Osteoblast (primary cell): ENCODE data around the gene NKPD1. TPM values are rescaled to one million over a fixed set of nuclear protein-coding genes. Genes with fewer than 3 reads are reported as not detected.

Source experiments
- DNase-seq: peaks from one replicate; pipeline ENCODE4 v3.0.0; 2011; ENCODE audit warnings: low spot score, mixed read lengths; ENCODE audit not compliant: insufficient read length; ENCODE audit errors: missing footprints
- H2AFZ ChIP-seq: 2 replicates; pipeline ENCODE4 v1.6.0; 2011; ENCODE audit warnings: mild to moderate bottlenecking, low read length
- H3K27ac ChIP-seq: 2 replicates; pipeline ENCODE4 v1.5.1; 2011; ENCODE audit warnings: mild to moderate bottlenecking, low read depth, low read length, moderate library complexity
- H3K27me3 ChIP-seq: 2 replicates; pipeline ENCODE4 v1.6.0; 2012; ENCODE audit warnings: mild to moderate bottlenecking, control low read depth, inconsistent platforms, low read length, moderate library complexity; ENCODE audit not compliant: insufficient read depth
- H3K36me3 ChIP-seq: 2 replicates; pipeline ENCODE4 v1.5.1; 2011; ENCODE audit warnings: mild to moderate bottlenecking, low read length, control low read depth, moderate library complexity; ENCODE audit not compliant: insufficient read depth
- H3K4me1 ChIP-seq: 2 replicates; pipeline ENCODE4 v1.5.1; 2011; ENCODE audit warnings: mild to moderate bottlenecking, low read length, control low read depth, moderate library complexity; ENCODE audit not compliant: insufficient read depth
- H3K4me2 ChIP-seq: 2 replicates; pipeline ENCODE4 v1.6.0; 2011; ENCODE audit warnings: mild to moderate bottlenecking, low read length; ENCODE audit not compliant: insufficient read depth
- H3K4me3 ChIP-seq: fragments of 200-600 bp; sonication (generic); 3 replicates; pipeline ENCODE4 v1.5.1; 2012; ENCODE audit warnings: mild to moderate bottlenecking, low read length, inconsistent platforms; ENCODE audit not compliant: insufficient read depth
- H3K79me2 ChIP-seq: 2 replicates; pipeline ENCODE4 v1.6.0; 2012; ENCODE audit warnings: mild to moderate bottlenecking, low read length, control low read depth, inconsistent platforms; ENCODE audit not compliant: insufficient read depth
- H3K9me3 ChIP-seq: 2 replicates; pipeline ENCODE4 v1.5.1; 2011; ENCODE audit warnings: low read depth, low read length, control low read depth
- H4K20me1 ChIP-seq: 2 replicates; pipeline ENCODE4 v1.6.0; 2012; ENCODE audit warnings: mild to moderate bottlenecking, low read length, control low read depth; ENCODE audit not compliant: insufficient read depth
- total RNA-seq: library from RNA; depleted of rRNA; stranded (reverse); fragments of >200 nt; gene quantifications from 2 replicates; pipeline ENCODE4 v1.2.3, GENCODE V29; 2012
- TF ChIP-seq, protein P1 (sequence below): IDR thresholded peaks from 2 replicates; pipeline ENCODE4 v1.5.1; 2011; ENCODE audit warnings: mild to moderate bottlenecking, low read depth, low read length, moderate library complexity; ENCODE audit errors: extremely low read depth

NKPD1 gene
- total RNA-seq, 1 donor = not detected

DNA sequence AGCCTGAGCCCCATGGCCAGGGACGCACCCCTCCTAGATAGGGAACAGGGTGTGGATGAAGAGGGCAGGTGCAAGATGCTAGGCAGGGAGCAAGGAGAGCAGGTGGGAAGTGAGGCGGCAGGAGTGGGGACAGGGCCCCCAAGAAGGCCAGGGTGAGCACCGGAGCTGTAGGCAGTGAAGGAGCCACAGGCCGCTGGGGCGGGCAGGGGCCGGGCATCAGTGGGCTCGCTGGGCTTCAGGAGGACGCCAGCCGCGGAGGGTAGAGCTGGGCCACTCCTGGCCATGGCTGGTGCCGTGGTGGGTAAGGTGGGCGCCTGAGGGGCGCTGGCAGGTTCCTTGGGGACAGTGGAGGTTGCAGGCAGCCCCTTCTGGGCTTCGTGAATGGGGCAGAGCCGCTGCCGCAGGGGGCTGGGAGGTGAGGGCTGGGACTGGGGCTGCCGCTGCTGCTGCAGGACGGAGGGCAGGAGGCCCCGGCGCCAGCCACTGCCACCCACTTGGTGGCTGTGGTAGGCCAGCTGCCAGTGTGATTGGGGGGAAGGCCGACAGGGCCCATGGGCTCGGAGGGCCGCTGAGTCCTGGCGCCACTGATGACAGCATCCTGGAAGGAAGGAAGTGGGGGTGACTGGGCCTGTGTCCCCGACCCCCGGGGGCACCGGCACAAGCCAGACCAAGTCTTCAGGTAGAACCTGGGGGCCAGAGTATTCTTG, 2.1 kb downstream of the NKPD1 start:
- no peak overlapping the region for H2AFZ ChIP-seq
- no peaks in the 10 kb centered on the region for H3K9me3 ChIP-seq
- no peaks in the 10 kb centered on the region for H3K36me3 ChIP-seq
- no peak overlapping the region for H3K4me3 ChIP-seq
- no peak overlapping the region for H3K4me2 ChIP-seq
- no peak overlapping the region for H3K27ac ChIP-seq
- DNase-seq = peak; percentile 66
- H3K27me3 ChIP-seq = peaks cover 17% of the 10 kb centered on the region
- no peaks in the 10 kb centered on the region for H3K79me2 ChIP-seq
- peaks cover 8% of the 10 kb centered on the region for H3K4me1 ChIP-seq
- H4K20me1 ChIP-seq = no peaks in the 10 kb centered on the region
- TF ChIP-seq, protein P1, sequence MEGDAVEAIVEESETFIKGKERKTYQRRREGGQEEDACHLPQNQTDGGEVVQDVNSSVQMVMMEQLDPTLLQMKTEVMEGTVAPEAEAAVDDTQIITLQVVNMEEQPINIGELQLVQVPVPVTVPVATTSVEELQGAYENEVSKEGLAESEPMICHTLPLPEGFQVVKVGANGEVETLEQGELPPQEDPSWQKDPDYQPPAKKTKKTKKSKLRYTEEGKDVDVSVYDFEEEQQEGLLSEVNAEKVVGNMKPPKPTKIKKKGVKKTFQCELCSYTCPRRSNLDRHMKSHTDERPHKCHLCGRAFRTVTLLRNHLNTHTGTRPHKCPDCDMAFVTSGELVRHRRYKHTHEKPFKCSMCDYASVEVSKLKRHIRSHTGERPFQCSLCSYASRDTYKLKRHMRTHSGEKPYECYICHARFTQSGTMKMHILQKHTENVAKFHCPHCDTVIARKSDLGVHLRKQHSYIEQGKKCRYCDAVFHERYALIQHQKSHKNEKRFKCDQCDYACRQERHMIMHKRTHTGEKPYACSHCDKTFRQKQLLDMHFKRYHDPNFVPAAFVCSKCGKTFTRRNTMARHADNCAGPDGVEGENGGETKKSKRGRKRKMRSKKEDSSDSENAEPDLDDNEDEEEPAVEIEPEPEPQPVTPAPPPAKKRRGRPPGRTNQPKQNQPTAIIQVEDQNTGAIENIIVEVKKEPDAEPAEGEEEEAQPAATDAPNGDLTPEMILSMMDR = no peak

- peaks cover 32% of the 10 kb centered on the region for H3K27me3 ChIP-seq
- H2AFZ ChIP-seq = no peak overlapping the region
- no peak overlapping the region for H3K27ac ChIP-seq
- H3K79me2 ChIP-seq = no peaks in the 10 kb centered on the region
- peaks cover 3% of the 10 kb centered on the region for H4K20me1 ChIP-seq
- no peak overlapping the region for H3K4me2 ChIP-seq
- no peak overlapping the region for H3K4me3 ChIP-seq
- TF ChIP-seq, protein P1 = no peak
- H3K4me1 ChIP-seq = peaks cover 20% of the 10 kb centered on the region
- DNase-seq = peak; percentile 14
- no peaks in the 10 kb centered on the region for H3K36me3 ChIP-seq
- H3K9me3 ChIP-seq = no peaks in the 10 kb centered on the region
Measured at GRCh38 chr19:45156751-45157150, 4.0 kb downstream of the NKPD1 start.

DNA sequence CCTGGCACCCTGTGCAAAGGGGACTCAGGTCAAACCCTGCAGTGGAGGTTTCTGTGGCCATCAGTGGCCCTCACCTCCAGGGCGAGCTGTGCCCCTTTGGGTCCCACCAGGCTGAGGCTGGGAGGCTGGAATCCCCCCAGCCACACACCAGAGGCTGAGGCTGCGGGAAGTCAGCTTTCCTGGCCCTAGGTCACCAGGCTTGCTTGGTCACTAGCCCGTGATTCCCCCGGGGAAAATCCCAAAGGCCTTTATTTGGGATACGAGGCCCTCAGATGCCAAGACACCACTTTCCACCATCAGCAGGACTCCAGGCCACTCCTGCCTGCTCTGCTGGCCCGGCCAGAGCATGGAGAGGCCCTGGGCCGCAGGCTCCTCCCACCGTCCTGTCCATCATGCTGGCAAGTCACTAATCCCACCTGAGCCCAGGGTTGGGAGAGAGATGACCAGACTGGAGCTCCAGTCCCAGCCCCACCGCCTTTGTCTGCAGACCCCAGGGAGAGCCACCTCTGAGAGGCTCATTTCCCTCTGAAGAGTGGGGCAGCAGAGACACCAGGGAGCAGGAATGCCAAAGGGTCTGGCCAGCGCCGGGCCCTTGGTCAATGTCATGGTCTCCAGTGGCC, 4.7 kb downstream of the NKPD1 start:
- no peak overlapping the region for H3K27ac ChIP-seq
- H3K79me2 ChIP-seq = no peaks in the 10 kb centered on the region
- peaks cover 20% of the 10 kb centered on the region for H3K4me1 ChIP-seq
- DNase-seq = peak; percentile 75
- peaks cover 32% of the 10 kb centered on the region for H3K27me3 ChIP-seq
- no peak overlapping the region for H2AFZ ChIP-seq
- TF ChIP-seq, protein P1 = no peak
- H4K20me1 ChIP-seq = peaks cover 7% of the 10 kb centered on the region
- H3K36me3 ChIP-seq = no peaks in the 10 kb centered on the region
- H3K4me3 ChIP-seq = no peak overlapping the region
- no peak overlapping the region for H3K4me2 ChIP-seq
- no peaks in the 10 kb centered on the region for H3K9me3 ChIP-seq

- peak; percentile 99 for DNase-seq
- peak overlapping the region; percentile 46 for H3K4me3 ChIP-seq
- no peak overlapping the region for H2AFZ ChIP-seq
Measured at GRCh38 chr19:45154064-45154827, 6.5 kb downstream of the NKPD1 start.

More at GRCh38 chr19:45154064-45154827, 6.5 kb downstream of the NKPD1 start:
- Histone ChIP-seq H3K9me3 (no peaks in the 10 kb centered on the region), H3K36me3 (no peaks in the 10 kb centered on the region), H3K27me3 (peaks cover 24% of the 10 kb centered on the region), H4K20me1 (peaks cover 16% of the 10 kb centered on the region), H3K27ac (peak overlapping the region; percentile 25), H3K4me2 (peak overlapping the region; percentile 42), H3K79me2 (no peaks in the 10 kb centered on the region), H3K4me1 (peaks cover 20% of the 10 kb centered on the region)
- TF ChIP-seq, protein P1 = peak; percentile 7
